GM21528 (cell line): ENCODE data around the gene DCP2.

Source experiments
- ATAC-seq: cut with Tn5 transposase; IDR thresholded peaks from one replicate; pipeline ENCODE4 v1.9.1; 2021; ENCODE audit warnings: mild to moderate bottlenecking, moderate library complexity; ENCODE audit not compliant: unreplicated experiment, low FRiP score

DCP2 gene

GRCh38 chr5:113042491-113043243 lies 66.1 kb downstream of the DCP2 start:
- ATAC-seq = no peak

DNA sequence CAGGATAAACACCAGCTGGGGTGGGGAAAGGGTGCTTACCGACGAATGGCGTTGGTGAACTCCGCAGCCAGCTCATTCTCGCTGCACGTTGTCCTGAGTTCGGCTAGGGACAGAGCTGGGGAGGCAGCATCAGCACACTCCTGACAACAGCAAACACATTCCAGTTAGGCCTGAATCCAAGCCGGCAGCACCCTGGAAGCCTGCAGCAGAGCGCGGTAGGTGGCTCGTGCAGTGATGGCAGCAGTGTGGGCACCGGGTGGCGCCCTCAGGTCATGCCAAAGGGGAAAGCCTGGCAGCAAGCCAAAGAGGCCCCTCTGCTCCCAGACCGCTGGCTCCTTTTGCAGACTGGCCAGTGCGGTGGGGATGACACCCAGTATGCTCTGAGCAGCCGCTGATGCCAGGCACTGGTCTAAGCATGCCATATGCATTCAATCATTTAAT lies 66.9 kb downstream of the DCP2 start:
- ATAC-seq = no peak

DNA sequence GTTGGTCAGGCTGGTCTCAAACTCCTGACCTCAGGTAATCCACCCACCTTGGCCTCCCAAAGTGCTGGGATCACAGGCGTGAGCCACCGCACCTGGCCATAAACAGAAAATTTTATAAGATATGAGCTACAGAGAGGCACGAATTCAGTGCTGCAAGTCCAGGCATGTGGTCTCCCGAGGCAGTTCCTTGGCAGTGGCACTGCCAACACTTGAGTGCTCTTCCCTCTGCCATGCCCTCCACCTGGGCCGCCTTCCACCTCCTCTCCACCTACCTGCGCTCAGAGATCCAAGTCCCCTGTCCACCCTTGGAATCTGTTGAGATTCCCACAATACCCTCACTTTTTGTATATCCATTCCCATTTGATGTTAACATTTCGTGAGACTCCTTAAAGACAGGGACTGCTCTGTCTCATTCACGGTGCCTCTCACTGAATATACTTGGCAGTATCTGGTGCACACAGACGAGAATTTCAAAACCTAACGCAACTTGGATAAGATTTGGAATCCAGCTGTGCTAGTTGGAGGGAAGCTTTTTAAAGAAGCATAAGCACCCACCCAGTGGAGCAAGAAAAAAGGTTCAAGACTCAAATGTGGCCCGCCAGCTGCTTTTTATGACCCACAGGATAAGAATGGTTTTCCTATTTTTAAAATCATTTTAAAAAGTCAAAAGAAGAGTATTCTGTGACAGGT lies 68.3 kb downstream of the DCP2 start:
- ATAC-seq = no peak

DNA sequence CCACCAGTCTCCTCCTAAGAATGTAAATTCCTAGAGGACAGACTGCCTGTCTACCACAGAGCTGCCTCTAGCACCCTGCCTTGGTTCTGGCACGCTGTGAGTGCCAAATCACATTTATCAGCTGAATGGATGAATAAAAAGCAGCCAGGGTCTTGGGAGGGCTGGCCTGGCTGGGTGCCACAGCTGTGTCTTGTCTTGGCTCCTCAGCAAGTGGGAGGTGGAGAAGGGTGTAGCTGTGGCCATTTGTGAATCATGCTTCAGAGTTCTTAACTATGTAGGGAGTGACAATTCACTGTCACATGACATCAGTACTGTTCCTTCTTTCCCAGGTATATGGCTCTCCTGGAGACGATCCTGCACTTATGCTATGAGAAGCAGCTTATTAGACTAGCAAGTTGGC lies 70.6 kb downstream of the DCP2 start:
- no peak for ATAC-seq

DNA sequence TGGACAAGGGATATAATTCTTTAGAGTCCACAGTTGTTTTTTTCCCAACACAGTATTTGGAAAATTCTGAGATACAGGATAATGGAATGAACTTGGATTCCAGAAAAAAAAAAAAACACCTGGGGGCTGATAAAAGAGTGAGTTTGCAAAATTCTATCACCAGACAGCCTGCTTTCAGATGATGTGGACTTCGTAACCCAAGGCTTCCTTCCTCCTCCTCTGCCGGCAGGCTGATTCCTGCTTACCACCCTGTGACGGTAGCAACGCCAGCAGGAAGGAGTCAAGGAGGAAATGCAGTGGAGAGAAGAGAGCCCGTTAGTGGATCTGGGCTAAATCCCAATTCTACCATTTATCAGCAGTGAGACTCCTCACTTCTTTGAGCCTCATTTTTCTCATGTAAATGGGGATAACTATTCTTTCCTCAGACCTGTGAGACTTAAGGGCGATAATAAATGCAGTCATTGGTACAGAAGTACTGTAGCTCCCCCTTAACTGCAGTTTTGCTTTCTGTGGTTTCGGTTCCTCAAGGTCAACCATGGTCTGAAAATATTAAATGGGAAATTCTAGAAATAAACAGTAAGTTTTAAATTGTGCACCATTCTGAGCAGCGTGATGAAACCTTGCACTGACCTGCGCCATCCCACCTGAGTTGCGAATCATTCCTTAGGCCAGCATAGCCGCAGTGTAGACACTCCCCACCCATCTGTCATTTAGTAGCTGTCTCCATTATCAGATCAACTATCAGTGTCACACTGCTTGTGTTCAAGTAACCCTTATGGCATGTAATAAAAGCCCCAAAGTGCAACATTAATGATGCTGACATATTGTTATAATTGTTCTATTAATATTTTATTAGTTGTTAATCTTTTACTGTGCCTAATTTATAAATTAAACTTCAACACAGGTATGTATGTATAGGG lies 71.4 kb downstream of the DCP2 start:
- ATAC-seq = peak; percentile 90

GRCh38 chr5:113048931-113049330 lies 72.3 kb downstream of the DCP2 start:
- ATAC-seq = no peak

GRCh38 chr5:113050721-113051382 lies 74.3 kb downstream of the DCP2 start:
- ATAC-seq = no peak

GRCh38 chr5:113052041-113052795 lies 75.6 kb downstream of the DCP2 start:
- ATAC-seq = no peak

DNA sequence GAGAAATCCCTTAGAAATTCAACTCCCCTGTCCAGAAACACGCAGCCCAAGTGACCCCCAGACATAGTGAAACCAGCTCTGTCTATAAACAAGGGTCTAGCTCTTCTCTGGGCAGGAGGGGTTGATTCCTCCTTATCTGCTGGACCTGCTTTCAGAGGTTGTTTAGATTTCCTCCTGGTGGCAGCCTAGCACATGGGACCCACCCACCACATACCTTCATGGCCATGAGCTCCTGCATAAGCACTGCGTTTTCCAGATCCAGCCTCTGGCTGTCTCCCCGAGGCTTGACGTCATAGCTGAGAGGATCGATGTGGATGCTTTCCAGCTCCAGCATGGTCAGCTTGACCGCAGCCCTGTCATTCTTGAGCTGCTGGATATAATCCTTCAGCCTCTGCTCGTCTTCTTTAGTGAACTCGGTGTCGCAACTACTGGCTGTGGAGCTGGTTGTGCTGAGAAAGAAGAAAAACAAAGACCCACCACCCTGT lies 77.0 kb downstream of the DCP2 start:
- ATAC-seq = no peak

DNA sequence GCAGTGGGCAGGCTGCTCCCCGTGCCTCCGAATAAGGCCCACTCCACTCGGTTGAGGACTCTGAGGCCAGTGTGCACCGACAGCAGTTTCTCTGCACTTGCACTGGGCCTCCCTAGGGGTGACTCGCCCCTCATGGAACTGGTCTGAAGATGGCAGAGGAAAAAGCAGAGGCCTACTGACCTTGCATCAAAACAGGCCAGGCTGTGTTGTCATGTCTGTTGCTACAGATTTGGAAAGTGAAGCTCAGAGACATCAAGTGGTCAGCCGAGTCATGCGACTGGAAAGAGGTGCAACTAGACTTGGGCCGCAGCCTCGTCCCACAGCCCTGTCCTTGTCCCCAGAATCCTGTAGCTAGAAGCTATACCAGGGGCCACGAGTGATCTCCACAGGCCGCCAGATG lies 78.3 kb downstream of the DCP2 start:
- ATAC-seq = no peak

GRCh38 chr5:113056988-113057387 lies 80.4 kb downstream of the DCP2 start:
- no peak for ATAC-seq

GRCh38 chr5:113057557-113057984 lies 81.0 kb downstream of the DCP2 start:
- no peak for ATAC-seq

DNA sequence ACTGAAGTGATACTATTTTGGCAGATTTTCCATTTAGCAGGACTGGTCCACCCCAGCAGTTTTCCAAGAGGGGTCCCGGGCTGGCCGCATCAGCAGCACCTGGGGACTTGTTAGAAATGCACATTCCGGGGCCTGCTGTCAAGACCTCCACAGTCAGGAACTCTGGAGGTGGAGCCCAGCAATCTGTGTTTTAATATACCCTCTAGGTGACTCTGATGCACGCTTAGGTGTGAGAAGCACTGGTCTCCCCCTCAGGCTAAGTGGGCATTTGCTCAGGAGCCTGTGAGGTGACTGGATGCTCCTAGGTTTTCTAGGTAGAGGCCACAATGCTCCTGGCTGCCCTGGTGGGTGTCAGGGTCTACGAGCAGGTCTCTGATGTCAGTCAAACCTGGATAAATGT lies 81.7 kb downstream of the DCP2 start:
- no peak for ATAC-seq

- ATAC-seq = no peak
These were observed 82.2 kb downstream of the DCP2 start for GRCh38 chr5:113058706-113059226.

DNA sequence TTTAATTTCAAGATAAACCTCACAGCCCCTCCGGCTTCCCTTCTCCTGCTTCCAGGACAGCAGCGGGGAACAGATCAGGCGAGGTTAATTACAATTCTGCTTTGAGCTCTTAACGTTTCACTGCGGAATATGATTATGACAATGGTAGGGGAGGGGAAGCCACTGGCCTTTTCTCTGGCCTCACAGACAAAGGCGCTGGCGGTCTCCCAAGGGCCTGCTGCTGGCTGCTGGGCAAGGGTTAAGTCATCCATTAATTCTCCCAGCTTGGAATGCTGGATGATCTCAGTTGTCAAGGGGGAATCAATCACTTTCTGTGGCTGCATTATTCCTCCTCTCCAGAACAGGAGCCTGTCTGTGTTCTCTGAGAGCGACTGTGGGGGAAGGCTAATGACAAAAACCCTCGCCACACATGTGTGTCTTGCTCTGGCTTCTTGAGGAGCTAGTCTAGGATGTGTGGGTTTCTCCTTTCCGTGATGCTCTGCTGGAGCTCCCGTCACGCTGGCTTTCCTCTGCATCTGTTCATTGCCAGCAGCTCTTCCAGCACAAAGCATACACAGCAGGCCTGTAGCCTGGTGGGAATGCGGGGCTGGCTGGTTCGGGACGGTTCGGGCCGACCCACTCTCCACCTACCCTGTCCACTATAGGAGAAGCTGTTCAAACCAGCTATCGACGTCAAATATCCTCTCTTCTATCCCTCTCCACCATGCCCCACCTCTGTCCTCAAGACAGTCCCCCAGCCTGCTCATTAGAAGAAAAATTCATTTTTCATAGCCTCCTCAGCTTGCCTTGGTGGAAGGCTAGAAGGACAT lies 82.8 kb downstream of the DCP2 start:
- ATAC-seq = no peak

- no peak for ATAC-seq
These were observed 83.9 kb downstream of the DCP2 start for GRCh38 chr5:113060408-113061025.

DNA sequence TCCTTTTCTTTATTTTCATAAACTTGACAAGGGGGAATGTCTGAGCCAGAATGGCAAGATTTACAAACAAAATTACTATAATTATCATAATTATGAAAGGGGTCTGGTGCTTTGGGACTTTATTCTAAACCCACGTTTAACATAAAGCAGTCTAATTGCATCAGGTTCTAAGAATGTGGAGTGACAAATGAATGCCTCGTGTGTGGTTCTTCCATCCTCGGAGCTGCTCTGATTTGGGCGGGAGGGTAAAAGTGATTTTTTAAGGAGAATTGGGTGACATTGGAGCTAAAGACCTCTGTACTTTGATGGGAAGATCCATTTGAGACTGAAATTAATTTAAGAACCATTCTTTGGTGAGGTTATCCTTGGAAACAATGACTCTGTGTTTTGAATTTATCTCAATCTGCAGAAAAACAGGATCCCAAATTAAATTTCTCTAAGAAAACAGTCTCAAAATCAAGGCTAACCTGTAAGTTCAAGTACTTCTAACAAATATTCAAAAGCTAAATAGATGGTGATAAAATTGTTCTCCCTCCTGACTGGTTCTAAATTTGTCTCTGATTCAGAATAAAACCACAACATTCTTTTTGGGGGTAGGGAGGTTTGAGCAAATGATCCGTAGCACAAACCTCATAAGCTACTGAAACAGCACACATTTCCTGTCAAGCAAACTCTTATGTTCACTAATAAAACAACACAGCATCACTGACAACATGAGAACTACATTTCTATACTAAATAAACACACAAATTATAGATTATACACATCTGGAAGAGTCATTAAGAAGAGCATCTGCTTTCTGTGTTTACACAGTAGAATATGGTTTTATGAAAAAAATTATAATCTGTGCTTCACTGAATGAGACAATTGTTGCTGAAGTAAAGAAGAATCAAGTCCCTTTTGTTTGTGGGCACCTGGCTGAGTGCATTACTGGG lies 85.5 kb downstream of the DCP2 start:
- ATAC-seq = no peak
